Activated CD8-positive, alpha-beta memory T cell treated with anti-CD3 and anti-CD28 coated beads for 48 hours (primary cell): ENCODE measurements around the gene BATF3.
"Not testable (repeated sequence)": the region's sequence is repeated elsewhere in the genome, so short reads cannot be mapped to it uniquely, and the experiment has no call there.

Experiments
- DNase-seq, 3 experiments: peaks; one replicate each; pipeline ENCODE4 v3.0.0-alpha.2; 2020; ENCODE audit warnings: low read depth in 2 of 3, low spot score in 2 of 3

The BATF3 gene

DNA sequence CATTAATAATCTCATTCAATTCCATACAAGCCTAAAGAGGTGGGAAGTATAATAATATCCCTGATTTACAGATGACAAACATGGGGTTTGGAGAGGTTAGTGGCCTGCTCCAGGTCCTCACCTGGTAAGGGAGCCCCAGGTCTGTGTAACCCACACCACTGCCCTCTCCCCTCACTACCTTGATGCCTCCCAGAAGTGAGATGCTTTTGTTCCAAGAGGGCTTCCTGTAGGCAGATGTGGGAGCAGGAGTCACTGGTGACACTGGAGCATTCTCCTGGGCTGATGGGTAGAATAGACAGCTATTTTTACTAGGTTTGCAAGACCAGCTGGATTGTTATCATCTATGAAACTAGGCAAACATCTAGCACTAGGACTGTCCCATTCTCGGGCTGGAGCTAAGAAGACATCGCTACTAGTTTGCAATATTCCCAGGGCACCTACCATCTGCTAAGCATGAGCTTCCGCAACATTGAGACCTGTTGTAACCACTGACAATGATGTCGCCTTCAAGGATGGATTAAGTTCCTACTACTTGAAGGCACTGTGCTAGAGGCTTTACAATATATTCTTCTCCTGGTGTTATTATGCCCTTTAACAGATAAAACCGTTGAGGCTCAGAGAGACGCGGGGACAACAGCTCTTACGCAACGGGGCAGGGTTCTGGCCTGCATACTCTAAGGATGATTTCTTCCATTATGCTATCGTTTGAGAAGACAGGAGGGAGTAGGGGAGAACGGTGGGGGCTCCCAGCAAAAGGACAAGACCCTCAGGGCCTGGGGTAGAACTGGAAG is 35.0 kb downstream of the BATF3 start:
- DNase-seq: no peak

DNA sequence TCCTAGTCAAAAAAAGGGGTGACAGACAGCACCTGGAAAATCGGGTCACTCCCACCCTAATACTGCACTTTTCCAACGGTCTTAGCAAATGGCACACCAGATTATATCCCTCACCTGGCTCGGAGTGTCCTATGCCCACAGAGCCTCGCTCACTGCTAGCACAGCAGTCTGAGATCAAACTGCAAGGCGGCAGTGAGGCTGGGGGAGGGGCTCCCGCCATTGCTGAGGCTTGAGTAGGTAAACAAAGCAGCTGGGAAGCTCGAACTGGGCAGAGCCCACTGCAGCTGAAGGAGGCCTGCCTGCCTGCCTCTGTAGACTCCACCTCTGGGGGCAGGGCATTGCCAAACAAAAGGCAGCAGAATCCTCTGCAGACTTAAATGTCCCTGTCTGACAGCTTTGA is 41.4 kb downstream of the BATF3 start:
- not testable (repeated sequence) for DNase-seq

DNA sequence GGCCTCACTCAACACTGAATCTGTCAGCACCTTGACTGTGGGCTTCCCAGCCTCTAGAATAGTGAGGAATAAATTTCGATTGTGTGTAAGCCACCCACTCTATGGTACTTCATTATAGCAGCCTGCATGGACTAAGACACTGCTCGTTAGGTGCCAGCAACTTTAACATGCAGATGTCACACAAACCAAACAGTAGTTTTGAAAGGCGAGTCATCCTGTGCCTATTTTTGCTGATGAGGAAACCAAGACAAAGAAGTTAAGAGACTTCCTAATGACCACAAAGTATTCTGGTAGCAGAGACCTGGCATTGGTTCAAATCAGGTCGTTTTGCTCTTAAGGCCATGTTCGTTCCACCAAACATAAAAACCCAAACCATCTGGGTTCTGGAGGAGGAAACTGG is 42.9 kb downstream of the BATF3 start:
- DNase-seq: no peak

DNA sequence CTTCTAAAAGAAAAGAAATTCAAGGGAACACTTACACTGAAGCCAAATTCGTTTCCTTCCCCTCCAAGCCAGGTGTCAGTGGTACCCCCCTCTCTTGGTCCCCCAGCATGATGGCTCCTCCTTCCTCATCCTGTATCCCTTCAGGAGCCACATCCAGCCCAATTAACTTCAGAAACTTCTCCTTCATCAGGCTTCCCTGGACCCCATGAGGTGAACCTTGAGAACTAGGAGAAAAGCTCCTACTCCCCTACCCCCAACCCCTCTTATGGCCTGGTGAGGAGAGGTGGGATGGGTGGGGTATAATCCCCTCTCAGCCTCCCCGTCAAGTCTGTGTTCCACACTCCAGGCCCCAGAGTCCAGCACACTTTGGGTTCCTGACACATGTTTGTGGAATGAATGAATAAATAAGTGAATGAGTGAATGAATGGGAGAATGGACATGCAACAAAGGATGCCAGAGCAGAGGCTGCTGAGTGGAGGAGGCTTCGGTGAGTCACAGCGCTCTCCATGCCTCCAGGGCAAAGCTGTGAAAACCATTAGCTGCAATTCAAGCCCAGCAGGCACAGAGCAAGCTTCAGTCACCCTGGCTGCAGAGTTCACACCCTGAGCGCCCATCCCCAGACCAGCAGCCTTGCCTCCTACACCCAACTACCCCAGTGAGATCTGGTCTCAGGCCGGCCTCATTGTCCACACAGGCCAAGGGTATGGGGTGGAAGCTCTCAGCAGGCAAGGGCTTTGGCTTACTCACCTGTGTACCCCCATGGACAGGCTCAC is 43.8 kb downstream of the BATF3 start:
- DNase-seq: no peak

DNA sequence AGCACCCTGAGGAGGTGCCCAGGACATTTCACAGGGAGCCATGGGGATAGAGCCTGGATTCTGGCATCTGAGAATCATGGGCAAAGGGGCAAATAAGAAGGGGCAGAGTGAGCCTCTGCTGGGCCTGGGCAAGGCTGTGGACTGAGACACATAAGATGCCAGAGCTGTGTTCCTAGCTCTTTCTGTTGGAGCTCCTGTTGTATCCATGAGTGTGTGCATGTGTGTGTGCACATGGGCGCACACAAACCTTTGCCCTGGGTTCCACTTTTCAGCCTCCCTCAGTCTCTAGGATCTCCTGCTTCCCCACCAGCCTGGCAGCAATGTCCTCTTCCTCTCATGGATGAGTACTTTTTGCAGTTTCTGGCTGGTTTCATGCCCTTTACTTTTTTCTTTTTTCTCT is 47.0 kb downstream of the BATF3 start:
- DNase-seq: no peak

DNA sequence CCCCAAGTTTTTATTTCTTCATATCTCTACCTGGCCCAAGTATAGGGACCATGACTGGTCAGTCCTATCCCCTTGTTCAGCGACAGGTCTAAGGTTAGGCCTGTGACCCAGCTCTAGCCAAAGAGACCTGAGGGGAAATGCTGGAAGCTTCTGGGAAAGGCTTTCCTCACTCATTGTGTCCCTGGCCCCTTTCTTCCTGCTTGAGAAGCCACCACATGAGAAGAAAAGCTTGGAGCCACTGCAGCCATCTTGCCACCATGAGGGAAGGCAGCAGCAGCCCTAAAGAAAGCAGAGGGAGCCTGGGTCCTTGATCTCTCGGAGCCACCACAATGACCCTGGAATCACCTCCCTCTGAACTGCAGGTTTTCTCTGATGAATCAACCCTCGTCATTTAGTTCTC is 47.7 kb downstream of the BATF3 start:
- DNase-seq: no peak

DNA sequence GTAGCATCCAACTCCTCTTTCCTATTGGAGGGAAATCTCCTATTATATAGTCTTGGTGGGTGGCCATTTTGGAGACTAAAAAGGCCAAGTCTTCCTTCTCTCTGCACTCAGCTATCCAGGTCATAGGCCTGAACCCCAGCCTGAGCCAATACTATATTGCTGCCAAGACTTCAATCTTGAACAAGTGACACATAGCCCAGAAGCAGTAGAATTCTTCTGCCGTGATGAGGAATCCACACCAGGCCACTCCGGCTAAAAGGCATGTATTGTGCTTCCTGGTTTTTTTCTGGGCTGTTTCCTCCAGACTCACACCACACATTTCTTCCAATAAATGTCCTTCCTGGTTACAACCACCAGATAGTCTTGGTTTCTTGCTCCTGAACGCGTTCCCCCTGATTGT is 48.1 kb downstream of the BATF3 start:
- no peak for DNase-seq

DNA sequence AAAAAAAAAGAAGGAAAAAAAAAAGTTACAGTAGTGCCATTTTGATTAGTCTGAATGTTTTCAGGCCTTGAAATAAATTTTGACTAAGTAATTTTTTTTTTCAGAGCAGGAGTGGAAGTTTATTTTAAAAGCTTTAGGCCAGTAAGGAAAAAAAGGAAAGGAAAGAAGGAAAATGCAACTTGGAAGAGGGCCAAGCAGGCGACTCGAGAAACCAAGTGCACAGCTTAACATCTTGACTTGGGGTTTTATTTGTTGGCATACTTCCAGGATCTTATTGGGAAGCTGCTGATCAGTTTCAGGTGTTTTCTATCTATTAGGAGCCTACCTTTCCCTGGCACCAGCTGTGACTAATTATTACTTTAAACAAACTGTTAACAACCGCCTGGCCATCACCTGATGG is 49.4 kb downstream of the BATF3 start:
- no peak for DNase-seq

DNA sequence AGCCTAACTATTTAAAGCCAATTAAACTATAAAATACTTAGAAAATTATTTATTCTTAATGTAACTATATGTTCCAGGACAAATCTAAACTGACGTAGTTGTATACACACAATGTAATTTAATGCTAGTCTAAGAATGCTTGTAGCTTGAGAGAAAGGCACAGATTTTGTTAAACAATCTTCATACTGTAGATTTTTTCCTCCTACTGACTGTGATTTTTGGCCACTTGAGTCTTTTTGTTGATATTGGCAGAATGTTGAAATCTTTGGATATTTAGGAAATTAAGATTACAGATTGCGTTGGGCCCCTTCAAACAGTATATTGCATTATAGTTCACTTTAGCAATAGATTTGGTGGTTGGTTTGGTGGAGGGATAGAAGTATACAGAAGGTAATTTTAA is 50.6 kb downstream of the BATF3 start:
- DNase-seq: no peak

DNA sequence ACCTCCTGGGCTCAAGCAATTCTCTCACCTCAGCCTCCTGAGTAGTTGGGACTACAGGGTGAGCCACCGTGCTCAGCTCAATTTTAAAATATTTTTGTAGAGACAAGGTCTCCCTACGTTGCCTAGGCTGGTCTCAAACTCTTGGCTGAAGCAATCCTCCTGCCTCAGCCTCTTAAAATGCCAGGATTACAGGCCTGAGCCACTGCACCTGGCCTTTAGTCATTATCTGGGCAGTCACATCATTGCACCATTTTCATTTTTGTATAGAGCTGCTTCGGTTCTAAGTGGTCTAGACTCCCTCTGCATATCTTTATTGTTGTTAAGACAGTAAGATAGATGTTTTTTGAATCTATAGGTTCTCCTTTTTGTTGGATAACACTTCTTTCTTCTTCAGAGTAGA is 51.2 kb downstream of the BATF3 start:
- DNase-seq: no peak

DNA sequence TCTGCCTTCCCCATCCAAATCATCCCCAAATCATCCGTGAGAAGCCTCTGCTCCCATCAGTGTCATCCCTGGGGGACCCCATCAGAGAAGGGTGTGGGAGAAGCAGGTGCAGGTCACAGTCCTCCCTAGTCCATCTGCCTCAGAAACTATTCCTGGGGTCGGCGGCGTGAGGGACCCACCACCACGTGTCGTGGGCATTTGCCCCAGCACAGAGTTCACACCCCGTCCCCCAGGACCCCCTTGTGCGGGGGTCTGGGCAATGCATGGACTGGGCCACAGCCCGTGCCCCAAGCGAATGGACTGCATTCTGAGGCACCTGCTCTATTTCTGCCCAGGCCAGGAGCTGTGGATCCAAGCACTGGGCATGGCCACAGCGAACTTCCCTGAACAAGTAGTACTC is 52.6 kb downstream of the BATF3 start:
- no peak for DNase-seq

DNA sequence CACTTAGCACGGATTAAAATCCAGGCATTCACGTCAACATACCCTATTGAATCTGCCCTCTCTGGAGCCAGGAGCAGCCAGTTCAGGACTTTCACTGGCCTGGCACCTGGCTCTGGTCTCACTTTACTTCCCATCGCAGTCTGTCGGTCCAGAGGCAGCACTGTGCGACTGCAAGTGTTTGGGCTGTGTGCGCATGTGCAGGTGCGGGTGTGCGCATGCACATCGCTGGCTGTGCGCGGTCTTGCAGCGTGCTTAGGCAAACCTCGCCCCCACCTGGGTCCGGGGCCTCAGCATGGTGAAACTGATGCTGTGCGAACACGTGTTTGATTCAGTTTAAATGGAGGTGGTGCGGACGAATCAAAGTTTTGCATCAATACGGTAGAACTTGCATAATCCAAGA is 53.1 kb downstream of the BATF3 start:
- DNase-seq: no peak

DNA sequence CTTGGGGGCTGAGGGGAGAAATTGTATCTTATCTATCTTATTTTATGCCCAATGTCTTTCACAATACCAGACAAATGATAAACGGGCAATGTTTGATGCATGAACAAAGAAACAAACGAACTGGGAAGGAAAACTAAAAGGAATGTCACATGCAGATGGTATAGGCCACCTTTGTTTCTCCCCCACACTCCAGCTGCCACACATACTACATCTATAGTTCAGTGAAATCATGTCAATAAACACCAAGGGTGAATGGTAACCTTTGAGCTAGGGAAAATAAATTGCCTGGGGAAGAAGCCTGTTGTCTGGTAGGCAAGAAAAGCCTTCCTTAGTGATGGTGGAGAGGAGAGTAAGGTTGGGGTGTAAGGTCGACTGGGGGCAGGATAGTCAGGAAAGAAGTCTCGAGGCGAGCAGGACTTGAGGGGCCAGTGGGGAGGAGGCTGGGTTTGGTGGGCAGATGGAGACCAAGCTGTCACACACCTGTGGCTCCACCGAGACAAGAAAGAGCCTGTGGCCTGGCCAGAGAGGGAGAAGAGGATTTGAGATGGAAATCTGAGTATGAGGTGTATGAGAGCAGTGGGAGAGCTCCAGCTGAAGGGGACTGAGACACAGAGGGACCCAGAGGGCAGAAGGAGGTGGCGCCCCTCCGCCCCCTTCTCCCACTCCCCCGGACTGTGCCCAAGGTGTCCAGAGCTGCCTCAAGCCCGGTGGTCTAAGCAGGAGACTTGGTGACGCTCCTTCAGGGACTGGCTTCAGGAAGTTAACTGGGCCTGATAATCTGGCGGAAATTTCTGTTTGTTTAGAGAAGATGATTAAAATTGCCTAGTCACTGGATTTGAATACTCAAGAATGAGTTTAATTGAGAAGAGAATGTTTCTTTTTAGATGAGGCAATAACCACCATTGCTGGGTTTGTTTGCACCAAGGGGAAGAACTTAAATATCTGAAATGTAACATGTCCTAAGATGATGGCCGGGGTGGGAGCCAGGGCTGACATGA is 53.8 kb downstream of the BATF3 start:
- no peak for DNase-seq

DNA sequence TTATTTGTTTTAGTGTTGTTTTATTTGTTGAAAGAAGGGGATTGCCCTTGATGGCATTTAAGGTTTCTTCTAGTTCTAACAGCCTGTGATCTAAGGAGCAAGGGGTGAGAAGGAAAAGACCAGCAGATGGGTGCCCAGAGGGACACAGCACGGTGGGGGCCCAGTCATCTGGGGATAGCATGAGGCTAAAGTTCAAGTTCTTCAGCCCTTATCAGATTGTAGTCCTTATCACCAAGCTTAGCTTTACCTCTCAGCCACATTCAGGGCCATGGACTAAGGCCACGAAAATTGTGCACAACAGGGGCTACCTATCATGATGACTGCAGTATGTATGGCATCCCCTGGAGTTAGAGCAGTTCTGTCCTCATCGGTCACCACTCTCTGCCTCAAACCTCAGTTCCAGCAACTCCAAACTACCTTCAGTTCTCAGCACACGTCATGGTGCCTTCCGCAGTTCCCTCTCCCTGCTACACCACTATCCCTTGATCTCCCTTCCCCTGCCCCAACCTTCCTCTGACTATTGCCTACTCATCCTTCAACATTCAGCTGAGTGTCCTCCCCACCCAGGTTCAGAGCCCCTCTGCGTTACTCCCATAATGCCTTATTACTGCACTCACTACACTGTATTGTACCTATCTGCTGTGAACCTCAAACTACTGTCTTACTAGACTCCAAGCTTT is 54.6 kb downstream of the BATF3 start:
- no peak for DNase-seq

DNA sequence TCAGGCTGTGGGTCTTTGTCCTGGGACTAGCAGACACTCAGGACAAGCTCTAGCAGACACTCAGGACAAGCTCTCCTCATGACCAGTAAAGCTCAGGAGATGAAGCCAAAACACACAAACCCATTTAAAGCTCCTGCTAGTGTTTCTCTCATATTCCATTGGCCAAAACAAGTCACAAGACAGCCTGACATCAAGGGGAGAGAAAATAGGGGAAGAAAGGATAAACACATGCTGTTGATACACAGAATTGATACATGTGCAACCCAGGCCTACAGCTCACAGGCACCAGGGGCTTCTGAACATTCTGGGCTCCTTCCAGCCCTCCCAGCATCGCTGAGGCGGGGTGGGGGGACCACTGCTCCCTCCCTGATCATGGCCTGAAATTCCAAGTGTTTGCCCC is 55.8 kb downstream of the BATF3 start:
- no peak for DNase-seq

DNA sequence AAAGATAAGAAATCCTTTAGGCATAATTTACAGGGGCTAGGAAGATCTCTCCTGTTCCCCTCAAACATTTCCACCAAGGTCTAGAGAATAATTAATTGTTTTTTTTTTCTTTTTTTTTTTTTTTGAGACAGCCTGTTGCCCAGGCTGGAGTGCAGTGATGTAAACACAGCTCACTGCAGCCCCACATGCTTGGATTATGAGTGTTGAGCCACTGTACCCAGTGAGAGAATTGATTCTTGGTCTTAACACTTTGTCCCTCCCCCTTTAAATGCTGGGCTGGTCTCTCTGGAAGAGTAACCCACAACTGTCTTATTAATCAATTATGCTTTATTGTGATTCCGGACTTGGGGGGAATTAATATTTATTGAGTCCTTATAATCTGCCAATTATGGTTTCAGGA is 57.7 kb downstream of the BATF3 start:
- no peak for DNase-seq

DNA sequence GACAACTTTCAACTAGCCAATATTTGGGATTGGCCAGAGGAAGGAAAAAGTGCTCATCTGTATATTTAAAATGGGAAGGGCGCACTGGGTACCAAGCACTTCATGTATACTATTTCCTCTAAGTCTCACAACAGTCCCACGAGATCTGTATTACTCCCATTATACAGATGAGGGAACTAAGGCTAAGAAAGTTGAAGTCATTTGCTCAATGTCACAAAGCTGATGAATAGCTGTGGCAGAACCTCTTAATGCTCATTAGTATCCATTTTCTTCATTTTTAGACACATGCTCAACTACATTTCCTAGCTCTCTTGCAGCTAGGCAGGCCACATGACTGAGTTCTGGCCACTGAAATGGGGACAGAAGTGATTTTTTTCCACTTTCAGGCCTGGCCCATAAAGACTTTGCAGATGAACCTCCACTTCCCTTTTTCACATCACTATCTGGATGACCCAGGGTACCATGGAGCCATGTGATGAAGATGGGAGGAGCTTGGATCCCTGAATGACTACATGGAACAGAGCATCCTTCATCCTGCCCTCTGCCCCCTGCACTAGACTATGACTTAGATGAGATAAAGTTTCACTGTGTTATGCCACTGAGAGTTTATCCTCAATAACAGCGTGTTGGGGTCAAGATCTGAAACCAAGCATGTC is 59.3 kb downstream of the BATF3 start:
- no peak for DNase-seq

DNA sequence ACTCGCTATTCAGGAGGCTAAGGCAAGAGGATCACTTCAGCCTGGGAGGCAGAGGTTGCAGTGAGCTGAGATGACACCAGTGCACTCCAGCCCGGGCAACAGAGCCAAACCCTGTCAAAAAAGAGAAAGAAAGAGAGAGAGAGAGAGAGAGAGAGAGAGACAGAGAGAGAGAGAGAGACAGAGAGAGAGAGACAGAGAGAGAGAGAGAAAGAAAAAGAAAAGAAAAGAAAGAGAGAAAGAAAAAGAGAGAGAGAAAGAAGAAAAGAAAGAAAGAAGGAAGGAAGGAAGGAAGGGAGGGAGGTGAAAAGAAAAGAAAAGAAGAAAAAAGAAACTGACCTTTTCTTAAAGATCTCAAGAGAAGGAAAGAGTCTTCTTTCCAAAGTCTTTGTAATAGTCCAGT is 60.1 kb downstream of the BATF3 start:
- not testable (repeated sequence) for DNase-seq

DNA sequence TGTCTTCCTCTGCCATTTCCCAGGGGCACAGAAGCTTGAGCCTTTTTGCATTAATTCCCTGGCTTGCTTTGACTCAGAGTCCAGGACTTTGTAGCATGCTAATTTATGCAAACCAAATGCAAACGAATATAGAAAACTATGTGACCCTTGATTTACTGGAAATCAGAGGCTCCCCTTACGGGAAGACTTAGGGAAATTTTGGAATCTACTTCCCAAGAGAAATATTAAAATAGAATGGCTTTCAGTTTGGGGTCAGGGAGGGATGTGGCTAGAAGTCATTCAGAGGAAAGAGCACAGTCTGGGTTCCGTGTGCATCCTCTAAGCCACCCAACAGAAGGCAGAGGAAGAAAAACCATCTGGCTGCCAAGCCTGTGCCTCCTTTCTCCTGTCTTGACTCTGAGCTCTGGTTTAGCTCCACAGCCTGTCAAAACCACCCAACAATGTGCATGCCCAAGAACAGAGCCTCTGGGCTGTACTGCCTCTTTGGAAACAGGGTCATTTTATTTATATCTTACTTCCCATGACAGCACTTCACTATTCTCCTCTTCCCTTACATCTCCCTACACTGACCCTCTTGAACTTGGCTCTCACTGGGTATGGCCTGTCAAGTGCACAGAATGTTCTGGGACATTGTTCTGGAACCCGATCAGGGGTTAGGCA is 61.0 kb downstream of the BATF3 start:
- no peak for DNase-seq

DNA sequence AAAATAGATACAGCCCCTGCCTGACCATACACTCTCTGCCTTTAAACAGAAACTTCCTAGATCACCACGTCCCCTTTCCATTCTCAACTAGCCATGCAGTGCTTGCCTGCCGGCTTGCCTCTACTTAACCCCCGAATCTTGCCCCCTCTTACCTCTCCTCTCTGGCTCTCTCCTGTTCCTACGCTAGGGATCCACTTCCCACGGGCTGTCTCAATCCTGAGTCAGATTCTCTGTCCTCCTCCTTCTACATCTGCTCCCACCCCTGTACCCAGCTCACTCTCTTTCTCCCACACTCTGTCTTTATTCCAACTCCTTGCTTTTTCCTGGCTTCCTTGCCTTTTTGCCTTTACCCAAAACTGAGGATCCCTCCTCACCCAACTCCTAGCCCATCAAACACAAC is 61.7 kb downstream of the BATF3 start:
- DNase-seq: no peak
